SJSA1 (cell line): ENCODE measurements around the gene IRAK1BP1. TPM values are rescaled to one million over a fixed set of nuclear protein-coding genes. Genes with fewer than 3 reads are reported as not detected.

ENCODE experiments used
- total RNA-seq: library from RNA; depleted of rRNA; stranded (reverse); fragments of >200 nt; shearing (Covaris generic); gene quantifications from 2 replicates; pipeline ENCODE4 v1.2.3, GENCODE V29; 2014; rRNA removed

Gene IRAK1BP1
- total RNA-seq, 1 experiment from 2014 or later = 0.24 TPM

Other genes with a start within 250 kb of the IRAK1BP1 start
- gene PHIP, start 210.7 kb downstream of the IRAK1BP1 start, total RNA-seq = 18.5 and 20.0 TPM in 2 replicates